Lower leg skin (tissue), 3 donors: ENCODE measurements around the gene CCDC57.

Source experiments
- CTCF ChIP-seq, 3 donors: fragments of 450-650 bp; IDR thresholded peaks; one replicate each; pipeline ENCODE4 v1.5.1; 2016; ENCODE audit warnings: antibody characterized with exemption in 3 of 3, mild to moderate bottlenecking in 3 of 3, moderate library complexity in 2 of 3
- POLR2A ChIP-seq, 2 donors: fragments of 450-650 bp; IDR thresholded peaks; one replicate each; pipeline ENCODE4 v1.6.1; 2016 to 2017; ENCODE audit warnings: antibody characterized with exemption in 2 of 2, mild to moderate bottlenecking in 1 of 2, moderate library complexity in 1 of 2

DNA sequence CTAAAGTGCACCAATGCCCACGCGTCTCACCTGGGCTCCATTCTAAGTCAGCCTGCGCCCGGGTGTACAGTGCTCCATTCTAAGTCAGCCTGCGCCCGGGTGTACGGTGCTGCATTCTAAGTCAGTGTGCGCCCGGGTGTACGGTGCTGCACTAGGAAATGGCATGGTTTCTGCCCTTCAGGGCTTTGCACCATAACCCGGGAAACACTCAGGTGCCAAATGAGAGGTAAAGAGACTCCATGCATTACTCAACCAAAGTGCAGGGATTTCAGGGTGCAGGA is 85.4 kb downstream of the CCDC57 start:
- TF ChIP-seq CTCF (IDR thresholded peaks at IDR 0.05) (no peak), POLR2A (IDR thresholded peaks at IDR 0.05) (no peak)
